GM19238 (cell line): ENCODE results near the gene PSG7.
"Not testable (repeated sequence)": the region's sequence is repeated elsewhere in the genome, so short reads cannot be mapped to it uniquely, and the experiment has no call there.

Experiments used
- DNase-seq: peaks from one replicate; pipeline ENCODE4 v3.0.0; 2011; ENCODE audit warnings: low spot score; ENCODE audit not compliant: insufficient read length

The PSG7 gene

GRCh38 chr19:42937107-42937506 is at the start of gene PSG7:
PSG7 (minus strand) TSS chr19:42937207; CDS start chr19:42937076, 131 bp downstream.
- not testable (repeated sequence) for DNase-seq

- no peak for DNase-seq
These were observed 48.6 kb upstream of the PSG7 start for GRCh38 chr19:42985588-42985987.

- not testable (repeated sequence) for DNase-seq
These were observed 45.1 kb upstream of the PSG7 start for GRCh38 chr19:42982111-42982510.

- DNase-seq, result not testable (repeated sequence)
These were observed 34.4 kb upstream of the PSG7 start for GRCh38 chr19:42971451-42971850.

GRCh38 chr19:42965176-42965575 is 28.2 kb upstream of the PSG7 start:
- DNase-seq, result no peak

- no peak for DNase-seq
These were observed 24.1 kb upstream of the PSG7 start for GRCh38 chr19:42961119-42961518.

- DNase-seq, result not testable (repeated sequence)
These were observed 15.1 kb upstream of the PSG7 start for GRCh38 chr19:42952126-42952525.

- DNase-seq, result not testable (repeated sequence)
These were observed 14.5 kb upstream of the PSG7 start for GRCh38 chr19:42951476-42951875.

GRCh38 chr19:42942187-42942789 is 5.3 kb upstream of the PSG7 start:
- no peak for DNase-seq

GRCh38 chr19:42934726-42935125 is 2.3 kb downstream of the PSG7 start:
- DNase-seq, result not testable (repeated sequence)

- DNase-seq, result not testable (repeated sequence)
These were observed 2.8 kb downstream of the PSG7 start for GRCh38 chr19:42934183-42934582.

GRCh38 chr19:42933412-42933811 is 3.6 kb downstream of the PSG7 start:
- DNase-seq, result not testable (repeated sequence)

GRCh38 chr19:42932485-42933101 is 4.4 kb downstream of the PSG7 start:
- not testable (repeated sequence) for DNase-seq

GRCh38 chr19:42930214-42930613 is 6.8 kb downstream of the PSG7 start:
- DNase-seq, result not testable (repeated sequence)

- DNase-seq, result no peak
These were observed 8.1 kb downstream of the PSG7 start for GRCh38 chr19:42928896-42929295.

GRCh38 chr19:42926781-42927180 is 10.2 kb downstream of the PSG7 start:
- DNase-seq, result no peak

- DNase-seq, result not testable (repeated sequence)
These were observed 13.9 kb downstream of the PSG7 start for GRCh38 chr19:42923106-42923505.

GRCh38 chr19:42920971-42921370 is 16.0 kb downstream of the PSG7 start:
- DNase-seq, result not testable (repeated sequence)

- DNase-seq, result no peak
These were observed 17.3 kb downstream of the PSG7 start for GRCh38 chr19:42919757-42920079.

- DNase-seq, result not testable (repeated sequence)
These were observed 17.8 kb downstream of the PSG7 start for GRCh38 chr19:42919070-42919756.

- not testable (repeated sequence) for DNase-seq
These were observed 18.5 kb downstream of the PSG7 start for GRCh38 chr19:42918377-42919069.

- DNase-seq, result not testable (repeated sequence)
These were observed 19.4 kb downstream of the PSG7 start, which contains the start of gene PSG6 for GRCh38 chr19:42917634-42918033. PSG6 (minus strand) TSS chr19:42917894; CDS start chr19:42917792, 102 bp downstream.
